WTC11 (cell line): ENCODE results near the gene GSK3B. TPM values are rescaled to one million over a fixed set of nuclear protein-coding genes. Genes with fewer than 3 reads are reported as not detected.

ENCODE experiments used
- ATAC-seq: fragments of 200-7000 bp; cut with Tn5 transposase; 2 replicates; pipeline ENCODE4 v1.10.0; 2021; ENCODE audit warnings: mild to moderate bottlenecking, moderate library complexity
- CTCF ChIA-PET: fragments of 300-600 bp; sonication (Branson Sonifier 250); formaldehyde crosslinking; loops from one replicate; lab custom pipeline; 2021; ENCODE audit warnings: antibody characterized with exemption; lab: Charles Lee
- POLR2A ChIA-PET: fragments of 350-600 bp; sonication (Branson Sonifier 250); formaldehyde crosslinking; loops from one replicate; lab custom pipeline; 2021; ENCODE audit warnings: antibody characterized with exemption; lab: Charles Lee
- DNase-seq: peaks from one replicate; pipeline ENCODE4 v3.0.0; 2021; ENCODE audit warnings: low spot score
- H3K27ac Mint-ChIP-seq: 2 replicates; pipeline ENCODE4 v1.8.0; 2021; ENCODE audit warnings: mixed read lengths
- H3K27me3 Mint-ChIP-seq: 2 replicates; pipeline ENCODE4 v1.8.0; 2021; ENCODE audit warnings: low read depth, mild to moderate bottlenecking, moderate library complexity, mixed read lengths
- H3K36me3 Mint-ChIP-seq: 2 replicates; pipeline ENCODE4 v1.8.0; 2021; ENCODE audit warnings: mixed read lengths
- H3K4me1 Mint-ChIP-seq: 2 replicates; pipeline ENCODE4 v1.8.0; 2022; ENCODE audit warnings: mixed read lengths
- H3K4me3 Mint-ChIP-seq: 2 replicates; pipeline ENCODE4 v1.8.0; 2021; ENCODE audit warnings: mild to moderate bottlenecking, moderate library complexity, mixed read lengths
- H3K9me3 Mint-ChIP-seq: 2 replicates; pipeline ENCODE4 v1.8.0; 2021; ENCODE audit warnings: mixed read lengths
- AFF4 ChIP-seq: sonication (generic); formaldehyde crosslinking; IDR thresholded peaks from 2 replicates; pipeline ENCODE4 v1.8.1; 2023; ENCODE audit warnings: mild to moderate bottlenecking, missing genetic modification reagents, borderline replicate concordance
- ATF1 ChIP-seq: sonication (generic); formaldehyde crosslinking; IDR thresholded peaks from 2 replicates; pipeline ENCODE4 v1.8.1; 2023; ENCODE audit warnings: mild to moderate bottlenecking, moderate library complexity, missing genetic modification reagents
- ATF2 ChIP-seq: sonication (generic); formaldehyde crosslinking; IDR thresholded peaks from 2 replicates; pipeline ENCODE4 v1.8.1; 2022; ENCODE audit warnings: low read depth, missing genetic modification reagents, borderline replicate concordance
- CDX4 ChIP-seq: fragments of 250-450 bp; sonication (Bioruptor Pico); IDR thresholded peaks from 2 replicates; pipeline ENCODE4 v1.9.0; 2021; ENCODE audit warnings: moderate library complexity, mild to moderate bottlenecking, inconsistent platforms, borderline replicate concordance
- CREB1 ChIP-seq: sonication (generic); formaldehyde crosslinking; IDR thresholded peaks from 2 replicates; pipeline ENCODE4 v1.8.0; 2023; ENCODE audit warnings: mild to moderate bottlenecking, missing genetic modification reagents
- CREM ChIP-seq: sonication (generic); formaldehyde crosslinking; IDR thresholded peaks from 2 replicates; pipeline ENCODE4 v1.8.1; 2022; ENCODE audit warnings: mild to moderate bottlenecking, missing genetic modification reagents, moderate library complexity
- ESRRA ChIP-seq: sonication (generic); formaldehyde crosslinking; IDR thresholded peaks from 2 replicates; pipeline ENCODE4 v1.8.1; 2022; ENCODE audit warnings: mild to moderate bottlenecking, missing genetic modification reagents, borderline replicate concordance
- FOXJ3 ChIP-seq: sonication (generic); formaldehyde crosslinking; IDR thresholded peaks from 2 replicates; pipeline ENCODE4 v1.9.0; 2021; ENCODE audit warnings: missing genetic modification reagents, mild to moderate bottlenecking, borderline replicate concordance
- FOXP1 ChIP-seq: sonication (generic); formaldehyde crosslinking; IDR thresholded peaks from 2 replicates; pipeline ENCODE4 v1.8.0; 2022; ENCODE audit warnings: missing genetic modification reagents, mild to moderate bottlenecking, moderate library complexity, borderline replicate concordance
- HMGXB4 ChIP-seq: sonication (generic); formaldehyde crosslinking; IDR thresholded peaks from 2 replicates; pipeline ENCODE4 v1.8.1; 2023; ENCODE audit warnings: mild to moderate bottlenecking, moderate library complexity, missing genetic modification reagents
- KAT7 ChIP-seq: sonication (generic); formaldehyde crosslinking; IDR thresholded peaks from 2 replicates; pipeline ENCODE4 v1.8.1; 2023; ENCODE audit warnings: missing genetic modification reagents, mild to moderate bottlenecking, borderline replicate concordance
- MAX ChIP-seq: sonication (generic); formaldehyde crosslinking; IDR thresholded peaks from 2 replicates; pipeline ENCODE4 v1.8.0; 2022; ENCODE audit warnings: mild to moderate bottlenecking, missing genetic modification reagents
- MYBL2 ChIP-seq: sonication (generic); formaldehyde crosslinking; IDR thresholded peaks from 2 replicates; pipeline ENCODE4 v1.8.1; 2023; ENCODE audit warnings: mild to moderate bottlenecking, moderate library complexity, missing genetic modification reagents
- NFATC4 ChIP-seq: fragments of 250-450 bp; sonication (Bioruptor Pico); IDR thresholded peaks from 2 replicates; pipeline ENCODE4 v1.9.0; 2021; ENCODE audit warnings: mild to moderate bottlenecking
- NR2C2 ChIP-seq: sonication (generic); formaldehyde crosslinking; IDR thresholded peaks from 2 replicates; pipeline ENCODE4 v1.8.0; 2022; ENCODE audit warnings: mild to moderate bottlenecking, missing genetic modification reagents
- NR3C1 ChIP-seq: sonication (generic); formaldehyde crosslinking; conservative IDR thresholded peaks from 2 replicates; pipeline ENCODE4 v1.8.1; 2023; ENCODE audit warnings: low read depth, mild to moderate bottlenecking, missing genetic modification reagents
- OVOL2 ChIP-seq: fragments of 250-450 bp; sonication (Bioruptor Pico); IDR thresholded peaks from 2 replicates; pipeline ENCODE4 v1.9.0; 2021; ENCODE audit warnings: mild to moderate bottlenecking, borderline replicate concordance
- PREB ChIP-seq: sonication (generic); formaldehyde crosslinking; IDR thresholded peaks from 2 replicates; pipeline ENCODE4 v1.8.1; 2022; ENCODE audit warnings: mild to moderate bottlenecking, missing genetic modification reagents, moderate library complexity, borderline replicate concordance
- RELA ChIP-seq: sonication (generic); formaldehyde crosslinking; IDR thresholded peaks from 2 replicates; pipeline ENCODE4 v1.8.1; 2022; ENCODE audit warnings: missing genetic modification reagents, mild to moderate bottlenecking, borderline replicate concordance
- TEAD1 ChIP-seq: sonication (generic); formaldehyde crosslinking; IDR thresholded peaks from 2 replicates; pipeline ENCODE4 v1.8.0; 2022; ENCODE audit warnings: mild to moderate bottlenecking, missing genetic modification reagents
- TP53 ChIP-seq: sonication (generic); formaldehyde crosslinking; IDR thresholded peaks from 2 replicates; pipeline ENCODE4 v1.8.1; 2023; ENCODE audit warnings: mild to moderate bottlenecking, missing genetic modification reagents
- ZBTB21 ChIP-seq: sonication (generic); formaldehyde crosslinking; IDR thresholded peaks from 2 replicates; pipeline ENCODE4 v1.8.1; 2023; ENCODE audit warnings: mild to moderate bottlenecking, missing genetic modification reagents, borderline replicate concordance
- ZNF121 ChIP-seq: sonication (generic); formaldehyde crosslinking; IDR thresholded peaks from 2 replicates; pipeline ENCODE4 v1.8.0; 2023; ENCODE audit warnings: missing genetic modification reagents
- ZNF232 ChIP-seq: sonication (generic); formaldehyde crosslinking; IDR thresholded peaks from 2 replicates; pipeline ENCODE4 v1.8.0; 2022; ENCODE audit warnings: mild to moderate bottlenecking, missing genetic modification reagents
- ZNF317 ChIP-seq: sonication (generic); formaldehyde crosslinking; IDR thresholded peaks from 2 replicates; pipeline ENCODE4 v1.8.1; 2023; ENCODE audit warnings: low read depth, mild to moderate bottlenecking, moderate library complexity, missing genetic modification reagents, borderline replicate concordance
- ZSCAN18 ChIP-seq: fragments of 250-450 bp; sonication (Bioruptor Pico); IDR thresholded peaks from 2 replicates; pipeline ENCODE4 v2.1.2; 2022; ENCODE audit warnings: mild to moderate bottlenecking, moderate library complexity
- total RNA-seq: library from RNA; stranded (reverse); gene quantifications from 3 replicates; pipeline ENCODE4 v1.2.3, GENCODE V29; 2021

GSK3B gene
- total RNA-seq, 1 experiment from 2014 or later = 48.9 TPM

GRCh38 chr3:119894195-119894594 lies 200.1 kb downstream of the GSK3B start (continued):
- TF ChIP-seq HMGXB4 (CRISPR knock-in tag) (no peak), ZNF232 (no peak), RELA (CRISPR knock-in tag) (no peak), TP53 (CRISPR knock-in tag) (no peak), OVOL2 (no peak), ZSCAN18 (CRISPR knock-in tag) (no peak), ZNF121 (CRISPR knock-in tag) (no peak), TEAD1 (no peak), MAX (CRISPR knock-in tag) (no peak), ZBTB21 (CRISPR knock-in tag) (no peak), ATF1 (CRISPR knock-in tag) (no peak)
- TF ChIP-seq, all 79 proteins: peak for 0

GRCh38 chr3:119893769-119894168 lies 200.5 kb downstream of the GSK3B start:
- no peak for ATAC-seq
- H3K4me1 Mint-ChIP-seq = peaks cover 2% of the 10 kb centered on the region; the same call in 1 of the 2 replicates
- H3K36me3 Mint-ChIP-seq = peaks cover 19% of the 10 kb centered on the region
- ChIA-PET POLR2A (interaction anchor here (1.3 kb wide), 1 partner anchor 202 kb away, joined by 3 read pairs; no protein-coding TSS in a partner anchor), CTCF (interaction anchor here (0.7 kb wide), 1 partner anchor 66 kb away, joined by 4 read pairs; no protein-coding TSS in a partner anchor)
- no peak overlapping the region for H3K4me3 Mint-ChIP-seq
- no peak overlapping the region for H3K27ac Mint-ChIP-seq
- H3K9me3 Mint-ChIP-seq = peaks cover 16% of the 10 kb centered on the region
- no peaks in the 10 kb centered on the region; the same call in 1 of the 2 replicates for H3K27me3 Mint-ChIP-seq
- DNase-seq = no peak
- TF ChIP-seq FOXJ3 (CRISPR knock-in tag) (no peak), PREB (CRISPR knock-in tag) (no peak), FOXP1 (CRISPR knock-in tag) (no peak), KAT7 (CRISPR knock-in tag) (no peak), CREM (CRISPR knock-in tag) (no peak), ZNF317 (CRISPR knock-in tag) (no peak), AFF4 (CRISPR knock-in tag) (no peak), MAX (CRISPR knock-in tag) (no peak), MYBL2 (CRISPR knock-in tag) (no peak), NR3C1 (CRISPR knock-in tag) (no peak), CREB1 (CRISPR knock-in tag) (no peak), ESRRA (CRISPR knock-in tag) (no peak), ZNF232 (no peak), NFATC4 (CRISPR knock-in tag) (no peak), ATF2 (CRISPR knock-in tag) (no peak), NR2C2 (CRISPR knock-in tag) (no peak), CDX4 (no peak), ZNF121 (CRISPR knock-in tag) (no peak)
